ENCODE data around the gene RFC4.
A peak's percentile ranks its signal among the peaks of the same experiment; 100 is the strongest.

RFC4 gene

DNA sequence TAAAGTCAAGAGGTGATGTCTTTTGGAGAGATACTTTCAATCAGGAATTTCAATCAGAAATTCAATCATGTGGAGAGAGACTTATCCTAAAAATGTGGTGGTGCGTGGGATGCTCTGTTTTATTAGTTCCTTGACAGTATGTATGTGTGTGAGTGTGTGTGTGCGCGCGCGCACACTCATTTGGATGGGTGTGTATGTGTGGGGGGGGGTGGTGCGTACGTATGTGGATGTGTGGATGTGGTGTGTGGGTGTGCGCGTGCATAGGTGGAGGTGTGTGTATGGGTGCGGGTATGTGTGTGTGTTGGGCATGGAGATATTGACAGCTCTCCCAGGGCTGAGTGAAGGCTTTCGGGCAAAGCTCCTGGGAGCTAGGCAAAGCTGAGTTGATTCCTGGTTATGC is 38.6 kb upstream of the RFC4 start (continued):
- TF ChIP-seq BCL6B (tag by site-specific recombination; IDR thresholded peaks at IDR 0.05): no peak
- TF ChIP-seq EGR2 (tag by site-specific recombination; IDR thresholded peaks at IDR 0.05; ENCODE audit: low read depth): peak; percentile 97
- TF ChIP-seq, protein P1, sequence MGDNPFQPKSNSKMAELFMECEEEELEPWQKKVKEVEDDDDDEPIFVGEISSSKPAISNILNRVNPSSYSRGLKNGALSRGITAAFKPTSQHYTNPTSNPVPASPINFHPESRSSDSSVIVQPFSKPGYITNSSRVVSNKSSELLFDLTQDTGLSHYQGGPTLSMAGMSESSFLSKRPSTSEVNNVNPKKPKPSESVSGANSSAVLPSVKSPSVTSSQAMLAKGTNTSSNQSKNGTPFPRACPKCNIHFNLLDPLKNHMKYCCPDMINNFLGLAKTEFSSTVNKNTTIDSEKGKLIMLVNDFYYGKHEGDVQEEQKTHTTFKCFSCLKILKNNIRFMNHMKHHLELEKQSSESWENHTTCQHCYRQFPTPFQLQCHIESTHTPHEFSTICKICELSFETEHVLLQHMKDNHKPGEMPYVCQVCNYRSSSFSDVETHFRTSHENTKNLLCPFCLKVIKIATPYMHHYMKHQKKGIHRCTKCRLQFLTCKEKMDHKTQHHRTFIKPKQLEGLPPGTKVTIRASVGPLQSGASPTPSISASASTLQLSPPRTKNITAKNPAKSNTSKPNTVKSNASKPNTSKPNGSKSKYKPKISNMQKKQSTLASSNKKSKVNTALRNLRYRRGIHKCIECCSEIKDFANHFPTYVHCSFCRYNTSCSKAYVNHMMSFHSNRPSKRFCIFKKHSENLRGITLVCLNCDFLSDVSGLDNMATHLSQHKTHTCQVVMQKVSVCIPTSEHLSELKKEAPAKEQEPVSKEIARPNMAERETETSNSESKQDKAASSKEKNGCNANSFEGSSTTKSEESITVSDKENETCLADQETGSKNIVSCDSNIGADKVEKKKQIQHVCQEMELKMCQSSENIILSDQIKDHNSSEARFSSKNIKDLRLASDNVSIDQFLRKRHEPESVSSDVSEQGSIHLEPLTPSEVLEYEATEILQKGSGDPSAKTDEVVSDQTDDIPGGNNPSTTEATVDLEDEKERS (tag by site-specific recombination; IDR thresholded peaks at IDR 0.05): no peak

DNA sequence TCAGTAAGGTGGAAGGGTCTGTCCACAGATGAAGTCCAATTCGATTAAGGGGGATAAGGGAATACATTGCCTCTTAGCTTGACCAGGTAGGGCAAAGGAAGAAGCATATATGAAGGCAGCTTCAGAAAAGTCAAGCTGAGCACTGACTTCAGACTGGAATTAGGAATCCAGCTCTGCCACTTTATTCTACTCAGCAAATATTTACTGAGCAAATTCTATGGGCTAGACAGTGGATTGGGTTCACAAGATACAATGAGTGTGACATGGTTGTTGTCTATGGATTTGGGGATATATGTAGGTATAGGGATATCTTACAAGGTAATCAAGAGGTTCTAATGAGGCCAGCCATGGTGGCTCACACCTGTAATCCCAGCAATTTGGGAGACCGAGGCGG is 36.8 kb upstream of the RFC4 start:
- ChIA-PET CTCF (no interaction called here), POLR2A (no interaction called here)
- Histone ChIP-seq H3K27ac (ENCODE audit: extremely low read depth, low read depth, low read length) (no peak overlapping the region), H3K4me3 (ENCODE audit: low read depth, low read length) (no peak overlapping the region), H3K9me3 (ENCODE audit: control insufficient read depth, insufficient read depth, low read depth, low read length) (no peaks in the 10 kb centered on the region), H3K36me3 (ENCODE audit: control insufficient read depth in 2 of 2, insufficient read depth in 1 of 2, low read length in 2 of 2) (no peaks in the 10 kb centered on the region), H3K4me1 (ENCODE audit: control insufficient read depth, insufficient read depth, low read length) (no peaks in the 10 kb centered on the region)
- TF ChIP-seq ZNF639 (tag by site-specific recombination; IDR thresholded peaks at IDR 0.05) (no peak), SALL2 (tag by site-specific recombination; IDR thresholded peaks at IDR 0.05; ENCODE audit: borderline replicate concordance) (no peak), BCL11A (tag by site-specific recombination; IDR thresholded peaks at IDR 0.05; ENCODE audit: low read depth) (no peak), ZNF404 (tag by site-specific recombination; IDR thresholded peaks at IDR 0.05) (no peak), ZNF133 (tag by site-specific recombination; IDR thresholded peaks at IDR 0.05) (no peak), ZNF549 (tag by site-specific recombination; IDR thresholded peaks at IDR 0.05) (no peak), ZNF202 (tag by site-specific recombination; IDR thresholded peaks at IDR 0.05; ENCODE audit: borderline replicate concordance) (no peak), ZNF354C (tag by site-specific recombination; IDR thresholded peaks at IDR 0.05; ENCODE audit: borderline replicate concordance, low read depth) (no peak), ZNF24 (tag by site-specific recombination; IDR thresholded peaks at IDR 0.05) (no peak), ZNF350 (tag by site-specific recombination; IDR thresholded peaks at IDR 0.05) (no peak), FEZF1 (tag by site-specific recombination; IDR thresholded peaks at IDR 0.05) (no peak), ZNF610 (tag by site-specific recombination; IDR thresholded peaks at IDR 0.05; ENCODE audit: borderline replicate concordance) (no peak), GLI4 (tag by site-specific recombination; IDR thresholded peaks at IDR 0.05) (no peak), KLF8 (tag by site-specific recombination; IDR thresholded peaks at IDR 0.05) (no peak), ZNF600 (tag by site-specific recombination; IDR thresholded peaks at IDR 0.05) (no peak), ZNF10 (tag by site-specific recombination; IDR thresholded peaks at IDR 0.05) (no peak)
- TF ChIP-seq, protein P2, sequence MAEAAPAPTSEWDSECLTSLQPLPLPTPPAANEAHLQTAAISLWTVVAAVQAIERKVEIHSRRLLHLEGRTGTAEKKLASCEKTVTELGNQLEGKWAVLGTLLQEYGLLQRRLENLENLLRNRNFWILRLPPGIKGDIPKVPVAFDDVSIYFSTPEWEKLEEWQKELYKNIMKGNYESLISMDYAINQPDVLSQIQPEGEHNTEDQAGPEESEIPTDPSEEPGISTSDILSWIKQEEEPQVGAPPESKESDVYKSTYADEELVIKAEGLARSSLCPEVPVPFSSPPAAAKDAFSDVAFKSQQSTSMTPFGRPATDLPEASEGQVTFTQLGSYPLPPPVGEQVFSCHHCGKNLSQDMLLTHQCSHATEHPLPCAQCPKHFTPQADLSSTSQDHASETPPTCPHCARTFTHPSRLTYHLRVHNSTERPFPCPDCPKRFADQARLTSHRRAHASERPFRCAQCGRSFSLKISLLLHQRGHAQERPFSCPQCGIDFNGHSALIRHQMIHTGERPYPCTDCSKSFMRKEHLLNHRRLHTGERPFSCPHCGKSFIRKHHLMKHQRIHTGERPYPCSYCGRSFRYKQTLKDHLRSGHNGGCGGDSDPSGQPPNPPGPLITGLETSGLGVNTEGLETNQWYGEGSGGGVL (tag by site-specific recombination; IDR thresholded peaks at IDR 0.05): no peak
- TF ChIP-seq, protein P3, sequence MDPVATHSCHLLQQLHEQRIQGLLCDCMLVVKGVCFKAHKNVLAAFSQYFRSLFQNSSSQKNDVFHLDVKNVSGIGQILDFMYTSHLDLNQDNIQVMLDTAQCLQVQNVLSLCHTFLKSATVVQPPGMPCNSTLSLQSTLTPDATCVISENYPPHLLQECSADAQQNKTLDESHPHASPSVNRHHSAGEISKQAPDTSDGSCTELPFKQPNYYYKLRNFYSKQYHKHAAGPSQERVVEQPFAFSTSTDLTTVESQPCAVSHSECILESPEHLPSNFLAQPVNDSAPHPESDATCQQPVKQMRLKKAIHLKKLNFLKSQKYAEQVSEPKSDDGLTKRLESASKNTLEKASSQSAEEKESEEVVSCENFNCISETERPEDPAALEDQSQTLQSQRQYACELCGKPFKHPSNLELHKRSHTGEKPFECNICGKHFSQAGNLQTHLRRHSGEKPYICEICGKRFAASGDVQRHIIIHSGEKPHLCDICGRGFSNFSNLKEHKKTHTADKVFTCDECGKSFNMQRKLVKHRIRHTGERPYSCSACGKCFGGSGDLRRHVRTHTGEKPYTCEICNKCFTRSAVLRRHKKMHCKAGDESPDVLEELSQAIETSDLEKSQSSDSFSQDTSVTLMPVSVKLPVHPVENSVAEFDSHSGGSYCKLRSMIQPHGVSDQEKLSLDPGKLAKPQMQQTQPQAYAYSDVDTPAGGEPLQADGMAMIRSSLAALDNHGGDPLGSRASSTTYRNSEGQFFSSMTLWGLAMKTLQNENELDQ (tag by site-specific recombination; IDR thresholded peaks at IDR 0.05; ENCODE audit: low read depth): no peak

Measured in HEK293 (cell line).